Thoracic aorta (tissue), 2 donors: ENCODE results near the gene LNX2. TPM values are rescaled to one million over a fixed set of nuclear protein-coding genes. Genes with fewer than 3 reads are reported as not detected.

Experiments
- ATAC-seq: fragments of 150-250 bp; one replicate; pipeline ENCODE4 v1.8.0; 2017; ENCODE audit warnings: low read depth; ENCODE audit not compliant: insufficient number of reproducible peaks, low FRiP score
- DNase-seq: peaks from one replicate; pipeline ENCODE4 v3.0.0-alpha.2; 2020; ENCODE audit warnings: low spot score
- H3K27ac ChIP-seq, 2 donors: fragments of 200-600 bp; sonication (generic); 1 replicate in 1 of 2; 2 replicates in 1 of 2; pipeline ENCODE4 v1.5.1; 2016; ENCODE audit warnings: mild to moderate bottlenecking in 2 of 2, moderate library complexity in 2 of 2
- H3K27me3 ChIP-seq: fragments of 200-600 bp; sonication (generic); replicated peaks from 2 replicates; pipeline ENCODE4 v1.6.0; 2016; ENCODE audit warnings: mild to moderate bottlenecking; ENCODE audit not compliant: insufficient read depth
- H3K36me3 ChIP-seq: fragments of 200-600 bp; sonication (generic); one replicate; pipeline ENCODE4 v1.5.1; 2016
- H3K4me1 ChIP-seq, 2 donors: fragments of 200-600 bp; sonication (generic); 1 replicate in 1 of 2; 2 replicates in 1 of 2; pipeline versions ENCODE4 v1.5.1 to v1.6.0; 2016; ENCODE audit warnings: low read depth in 2 of 2, mild to moderate bottlenecking in 1 of 2; ENCODE audit not compliant: control insufficient read depth in 1 of 2
- H3K4me3 ChIP-seq: fragments of 200-600 bp; sonication (generic); 2 replicates; pipeline ENCODE4 v1.5.1; 2016; ENCODE audit warnings: mild to moderate bottlenecking
- H3K9me3 ChIP-seq: fragments of 200-600 bp; sonication (generic); 2 replicates; pipeline ENCODE4 v1.5.1; 2016
- CTCF ChIP-seq: fragments of 200-600 bp; sonication (generic); IDR thresholded peaks from one replicate; pipeline ENCODE4 v1.5.1; 2019; ENCODE audit warnings: antibody characterized with exemption
- total RNA-seq, 2 donors: library from RNA; depleted of rRNA; stranded (reverse); fragments of >200 nt; gene quantifications; one replicate each; pipeline versions ENCODE4 v1.1.0 to v1.2.3, GENCODE V29; 2016

The LNX2 gene
- total RNA-seq, 2 donors from 2014 or later = 7.1 to 7.6 TPM

- Histone ChIP-seq H3K27me3 (no peaks in the 10 kb centered on the region), H3K36me3 (peaks cover 13% of the 10 kb centered on the region), H3K4me1 (peaks cover 0 to 3% of the 10 kb centered on the region in 2 donors), H3K9me3 (no peaks in the 10 kb centered on the region), H3K4me3 (no peak overlapping the region), H3K27ac (no peak overlapping the region)
- DNase-seq (no peak), ATAC-seq (no peak)
- no peak for TF ChIP-seq CTCF
Observed at GRCh38 chr13:27556109-27556508, 64.2 kb downstream of the LNX2 start.

GRCh38 chr13:27551562-27551961 is 68.8 kb downstream of the LNX2 start:
- no peak for ATAC-seq
- Histone ChIP-seq H3K9me3 (no peaks in the 10 kb centered on the region), H3K4me1 (peaks cover 0 to under 1% of the 10 kb centered on the region in 2 donors), H3K36me3 (peaks cover 23% of the 10 kb centered on the region), H3K27ac (no peak overlapping the region), H3K4me3 (no peak overlapping the region), H3K27me3 (no peaks in the 10 kb centered on the region)
- TF ChIP-seq CTCF = no peak
- no peak for DNase-seq

- DNase-seq (no peak), ATAC-seq (no peak)
- Histone ChIP-seq H3K27me3 (no peaks in the 10 kb centered on the region), H3K9me3 (no peaks in the 10 kb centered on the region), H3K4me3 (no peak overlapping the region), H3K27ac (no peak overlapping the region), H3K36me3 (peaks cover 19% of the 10 kb centered on the region), H3K4me1 (no peaks in the 10 kb centered on the region)
- TF ChIP-seq CTCF = no peak
Observed at GRCh38 chr13:27549406-27549981, 70.8 kb downstream of the LNX2 start.

- no peak for ATAC-seq
- no peak for DNase-seq
- no peaks in the 10 kb centered on the region for H3K9me3 ChIP-seq
- no peak overlapping the region for H3K4me3 ChIP-seq
- H3K4me1 ChIP-seq = no peaks in the 10 kb centered on the region
- H3K27me3 ChIP-seq = no peaks in the 10 kb centered on the region
- H3K36me3 ChIP-seq = no peaks in the 10 kb centered on the region
- H3K27ac ChIP-seq = no peak overlapping the region
- TF ChIP-seq CTCF = no peak
Observed at GRCh38 chr13:27542220-27542619, 78.1 kb downstream of the LNX2 start.

GRCh38 chr13:27541386-27541785 is 78.9 kb downstream of the LNX2 start:
- no peak for TF ChIP-seq CTCF
- no peak for ATAC-seq
- no peak for DNase-seq
- H3K4me1 ChIP-seq = no peaks in the 10 kb centered on the region
- no peaks in the 10 kb centered on the region for H3K27me3 ChIP-seq
- no peaks in the 10 kb centered on the region for H3K36me3 ChIP-seq
- no peak overlapping the region for H3K4me3 ChIP-seq
- no peaks in the 10 kb centered on the region for H3K9me3 ChIP-seq
- H3K27ac ChIP-seq = no peak overlapping the region
